CD4-positive, alpha-beta memory T cell (primary cell): ENCODE results near the gene CBARP. TPM values are rescaled to one million over a fixed set of nuclear protein-coding genes. Genes with fewer than 3 reads are reported as not detected.
A peak's percentile ranks its signal among the peaks of the same experiment; 100 is the strongest.

ENCODE experiments used
- CTCF ChIA-PET: fragments of 350-600 bp; sonication (Branson Sonifier 250); formaldehyde crosslinking; loops from one replicate; lab custom pipeline; 2021; ENCODE audit warnings: inconsistent platforms; ENCODE audit not compliant: partially characterized antibody; lab: Charles Lee
- POLR2A ChIA-PET: fragments of 350-600 bp; sonication (Branson Sonifier 250); formaldehyde crosslinking; loops from one replicate; lab custom pipeline; 2021; ENCODE audit not compliant: partially characterized antibody; lab: Charles Lee
- DNase-seq, 5 donors: peaks; one replicate each; pipeline versions ENCODE4 v3.0.0 to v3.0.0-alpha.2; 2020 to 2022; ENCODE audit warnings: mixed read lengths in 1 of 5
- H3K27ac ChIP-seq: one replicate; pipeline ENCODE4 v1.7.0; 2013; ENCODE audit warnings: low read depth, low read length
- H3K27me3 ChIP-seq: 2 replicates; pipeline ENCODE4 v1.7.0; 2013; ENCODE audit warnings: mild to moderate bottlenecking, low read length, moderate library complexity; ENCODE audit not compliant: insufficient read depth
- H3K36me3 ChIP-seq: 2 replicates; pipeline ENCODE4 v1.7.0; 2013; ENCODE audit warnings: mild to moderate bottlenecking, low read length, moderate library complexity; ENCODE audit not compliant: insufficient read depth
- H3K4me1 ChIP-seq: 2 replicates; pipeline ENCODE4 v1.7.0; 2013; ENCODE audit warnings: mild to moderate bottlenecking, low read length, moderate library complexity; ENCODE audit not compliant: insufficient read depth
- H3K4me3 ChIP-seq, 2 donors: one replicate each; pipeline ENCODE4 v1.7.0; 2013; ENCODE audit warnings: low read length in 2 of 2, mild to moderate bottlenecking in 1 of 2
- H3K9me3 ChIP-seq, 2 donors: one replicate each; pipeline ENCODE4 v1.7.0; 2013; ENCODE audit warnings: low read length in 2 of 2, control low read depth in 1 of 2; ENCODE audit not compliant: control insufficient read depth in 1 of 2
- H3K27ac Mint-ChIP-seq, 7 donors: one replicate each; pipeline ENCODE4 v1.8.0; 2020 to 2021; ENCODE audit warnings: mixed read lengths in 7 of 7, mild to moderate bottlenecking in 6 of 7, inconsistent platforms in 3 of 7, moderate library complexity in 3 of 7
- H3K27me3 Mint-ChIP-seq, 2 donors: one replicate each; pipeline ENCODE4 v1.8.0; 2020 to 2021; ENCODE audit warnings: mixed read lengths in 2 of 2
- H3K36me3 Mint-ChIP-seq, 2 donors: one replicate each; pipeline ENCODE4 v1.8.0; 2020 to 2021; ENCODE audit warnings: mixed read lengths in 2 of 2, inconsistent platforms in 1 of 2, mild to moderate bottlenecking in 1 of 2
- H3K4me1 Mint-ChIP-seq, 4 donors: one replicate each; pipeline ENCODE4 v1.8.0; 2020 to 2021; ENCODE audit warnings: mixed read lengths in 4 of 4, mild to moderate bottlenecking in 1 of 4
- H3K4me3 Mint-ChIP-seq, 8 donors: one replicate each; pipeline ENCODE4 v1.8.0; 2020 to 2021; ENCODE audit warnings: mixed read lengths in 8 of 8, mild to moderate bottlenecking in 7 of 8, moderate library complexity in 6 of 8, inconsistent platforms in 3 of 8
- H3K9me3 Mint-ChIP-seq, 8 donors: one replicate each; pipeline ENCODE4 v1.8.0; 2020 to 2021; ENCODE audit warnings: mixed read lengths in 8 of 8, mild to moderate bottlenecking in 5 of 8, inconsistent platforms in 3 of 8, moderate library complexity in 1 of 8
- intact Hi-C: fragments of 100-400 bp; cut with micrococcal nuclease; formaldehyde crosslinking; loops from one replicate; pipeline ENCODE4 v1.15.1; 2023
- polyA plus RNA-seq, 2 donors: library from polyadenylated mRNA; unstranded; fragments of 300-500 nt; fragmentation: Illumina TruSeq; gene quantifications; one replicate each; pipeline ENCODE4 v1.2.3, GENCODE V29; 2021
- total RNA-seq, 2 experiments: library from RNA; stranded (reverse); gene quantifications; one replicate each; pipeline ENCODE4 v1.2.3, GENCODE V29; 2021

The CBARP gene
- total and polyA plus RNA-seq, 4 experiments from 2014 or later: not detected

GRCh38 chr19:1218751-1219567 lies 18.8 kb downstream of the CBARP start:
- peaks cover 5 to 18% (median 8%) of the 10 kb centered on the region in 4 donors for H3K4me1 Mint-ChIP-seq
- no peaks in the 10 kb centered on the region for H3K27me3 Mint-ChIP-seq
- POLR2A ChIA-PET: no interaction called here
- H3K9me3 Mint-ChIP-seq: no peaks in the 10 kb centered on the region
- no peak overlapping the region for H3K4me3 Mint-ChIP-seq
- no peak for DNase-seq
- peaks cover 15% of the 10 kb centered on the region for H3K36me3 ChIP-seq
- no peaks in the 10 kb centered on the region for H3K9me3 ChIP-seq
- H3K4me1 ChIP-seq: peaks cover 7% of the 10 kb centered on the region
- no peak overlapping the region for H3K27ac ChIP-seq
- no peak overlapping the region for H3K4me3 ChIP-seq
- intact Hi-C loops: no loop called here
- H3K36me3 Mint-ChIP-seq: peaks cover under 1 to 10% of the 10 kb centered on the region in 2 donors
- H3K27ac Mint-ChIP-seq: no peak overlapping the region
- H3K27me3 ChIP-seq: no peaks in the 10 kb centered on the region
- CTCF ChIA-PET: no interaction called here

- ChIA-PET CTCF (no interaction called here), POLR2A (no interaction called here)
- intact Hi-C loops: no loop called here
- no peaks in the 10 kb centered on the region for H3K27me3 Mint-ChIP-seq
- Histone ChIP-seq H3K4me3 (no peak overlapping the region), H3K27ac (no peak overlapping the region), H3K27me3 (no peaks in the 10 kb centered on the region), H3K9me3 (no peaks in the 10 kb centered on the region), H3K36me3 (peaks cover 15% of the 10 kb centered on the region), H3K4me1 (peaks cover 23% of the 10 kb centered on the region)
- peaks cover 8 to 15% of the 10 kb centered on the region in 2 donors for H3K36me3 Mint-ChIP-seq
- no peaks in the 10 kb centered on the region for H3K9me3 Mint-ChIP-seq
- peak overlapping the region in 2 of 7 donors; percentile 60 to 62 for H3K27ac Mint-ChIP-seq
- DNase-seq: no peak
- peaks cover 13 to 29% (median 17%) of the 10 kb centered on the region in 4 donors for H3K4me1 Mint-ChIP-seq
- H3K4me3 Mint-ChIP-seq: no peak overlapping the region
Measured at GRCh38 chr19:1217366-1217765, 20.4 kb downstream of the CBARP start.

DNA sequence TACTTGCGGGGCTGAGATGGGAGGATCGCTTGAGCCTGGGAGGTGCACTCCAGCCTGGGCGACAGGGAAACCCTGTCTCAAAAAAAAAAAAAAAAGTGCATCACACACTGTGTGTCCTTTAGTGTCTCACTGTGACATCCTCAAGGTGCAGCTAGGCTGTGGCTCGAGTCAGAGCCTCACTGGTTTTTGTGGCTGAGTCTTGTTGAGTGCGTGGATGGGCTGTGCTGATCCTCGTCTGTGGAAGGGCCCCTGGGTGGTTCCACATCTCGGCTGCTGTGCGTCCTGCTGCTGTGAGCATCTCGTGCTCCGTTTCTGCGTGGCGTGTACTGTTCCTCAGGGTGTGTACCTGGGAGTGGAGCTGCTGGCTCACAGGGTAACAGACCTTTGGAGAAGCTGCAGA lies 21.0 kb downstream of the CBARP start:
- H3K4me1 Mint-ChIP-seq: peaks cover 14 to 30% (median 19%) of the 10 kb centered on the region in 4 donors
- no peak for DNase-seq
- POLR2A ChIA-PET: no interaction called here
- H3K27ac ChIP-seq: no peak overlapping the region
- CTCF ChIA-PET: interaction anchor here (0.6 kb wide), 1 partner anchor 166 kb away, joined by 3 read pairs; no protein-coding TSS in a partner anchor
- peaks cover 29% of the 10 kb centered on the region for H3K4me1 ChIP-seq
- H3K4me3 ChIP-seq: no peak overlapping the region
- peak overlapping the region in 4 of 7 donors; percentile 12 to 69 (median 40) for H3K27ac Mint-ChIP-seq
- intact Hi-C loops: no loop called here
- H3K36me3 ChIP-seq: peaks cover 16% of the 10 kb centered on the region
- no peak overlapping the region for H3K4me3 Mint-ChIP-seq
- H3K27me3 ChIP-seq: no peaks in the 10 kb centered on the region
- peaks cover 8 to 16% of the 10 kb centered on the region in 2 donors for H3K36me3 Mint-ChIP-seq
- no peaks in the 10 kb centered on the region for H3K9me3 ChIP-seq
- no peaks in the 10 kb centered on the region for H3K27me3 Mint-ChIP-seq
- H3K9me3 Mint-ChIP-seq: no peaks in the 10 kb centered on the region

DNA sequence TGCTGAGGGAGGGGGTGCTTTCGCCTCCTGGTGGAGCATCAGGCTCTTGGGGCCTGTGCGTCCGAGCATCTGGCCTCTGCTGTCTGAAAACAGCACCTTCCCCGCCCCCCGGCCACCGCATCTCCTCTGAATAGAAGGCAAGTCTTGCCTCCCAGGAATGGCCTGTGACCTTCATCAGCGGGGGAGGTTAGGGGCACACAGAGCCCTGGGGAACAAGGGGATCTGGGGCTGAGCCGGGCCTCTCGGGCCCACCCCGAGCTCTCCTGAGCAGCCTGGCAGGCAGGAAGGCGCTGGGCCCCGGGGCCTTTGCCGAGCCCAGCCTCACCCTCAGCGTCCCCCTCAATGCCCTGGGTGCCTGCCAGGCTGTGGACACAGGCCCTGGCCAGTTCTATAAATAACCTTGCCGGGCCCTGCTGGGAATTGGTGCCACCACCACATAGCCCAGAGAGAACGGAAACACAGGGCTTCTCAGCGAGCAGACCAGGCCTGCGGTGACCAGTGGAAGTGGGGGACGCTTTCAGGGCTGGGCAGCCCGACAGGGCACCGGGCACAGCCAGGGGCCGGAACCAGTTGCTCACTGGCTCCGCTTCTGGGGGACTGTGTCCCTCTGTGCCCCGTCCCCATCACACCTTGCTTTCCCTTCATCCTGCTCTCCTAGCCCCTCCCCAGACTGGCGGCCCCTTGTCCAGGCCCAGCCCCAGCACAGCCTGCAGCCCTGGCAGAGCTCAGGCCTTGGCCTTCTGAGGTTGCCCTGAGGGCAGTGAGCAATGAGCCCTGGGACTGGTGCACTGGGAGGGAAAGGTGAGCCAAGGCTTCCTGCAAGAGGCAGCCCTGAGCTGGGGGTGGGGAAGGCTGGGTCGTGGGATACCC lies 22.7 kb downstream of the CBARP start:
- Histone ChIP-seq H3K4me1 (peaks cover 40% of the 10 kb centered on the region), H3K9me3 (no peaks in the 10 kb centered on the region), H3K27me3 (no peaks in the 10 kb centered on the region), H3K27ac (peak overlapping the region; percentile 79), H3K4me3 (no peak overlapping the region), H3K36me3 (peaks cover 5% of the 10 kb centered on the region)
- DNase-seq: no peak
- H3K36me3 Mint-ChIP-seq: peaks cover 8 to 15% of the 10 kb centered on the region in 2 donors
- ChIA-PET CTCF (interaction anchor here (1.2 kb wide), 1 partner anchor 31 kb away, joined by 4 read pairs; no protein-coding TSS in a partner anchor), POLR2A (interaction anchor here (1.1 to 3.7 kb wide), 2 partner anchors 8 to 54 kb away, joined by 3 to 20 read pairs; partner anchors contain the start of gene CIRBP)
- no peak overlapping the region for H3K4me3 Mint-ChIP-seq
- intact Hi-C loops: no loop called here
- no peaks in the 10 kb centered on the region for H3K9me3 Mint-ChIP-seq
- no peaks in the 10 kb centered on the region for H3K27me3 Mint-ChIP-seq
- peak overlapping the region in 2 of 7 donors; percentile 12 to 70 for H3K27ac Mint-ChIP-seq
- peaks cover 17 to 45% (median 24%) of the 10 kb centered on the region in 4 donors for H3K4me1 Mint-ChIP-seq

DNA sequence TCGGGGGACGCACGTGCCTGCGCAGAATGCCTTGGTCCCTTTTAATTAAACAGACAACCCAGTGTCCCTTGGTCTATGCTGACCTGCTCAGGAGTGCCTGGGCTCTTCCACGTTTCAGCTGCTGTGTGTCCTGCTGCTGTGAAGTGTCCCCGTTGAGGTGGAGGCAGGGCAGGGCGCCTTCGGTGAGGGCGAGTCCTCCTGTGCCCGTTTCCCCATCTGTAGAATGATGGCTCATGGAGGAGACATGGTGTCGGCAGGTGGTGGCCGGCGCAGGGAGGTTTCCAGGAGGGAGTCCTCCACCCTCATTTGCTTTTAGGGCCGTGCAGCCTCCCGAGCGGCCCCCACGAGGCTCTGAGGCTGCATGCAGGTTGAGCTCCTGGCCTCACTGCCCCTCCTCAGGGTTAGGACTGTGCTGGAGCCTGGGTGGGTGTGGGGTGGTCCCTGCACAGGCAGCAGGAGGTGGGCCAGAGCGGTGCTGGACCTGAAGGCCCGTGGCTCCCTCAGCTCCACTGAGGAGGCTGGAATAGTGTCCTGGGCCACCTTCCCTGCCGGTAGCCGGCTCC lies 23.4 kb downstream of the CBARP start:
- no peaks in the 10 kb centered on the region for H3K27me3 ChIP-seq
- H3K36me3 ChIP-seq: peaks cover 10% of the 10 kb centered on the region
- Mint-ChIP-seq H3K4me3 (peak overlapping the region in 7 of 8 donors; percentile 75 to 92 (median 86)), H3K9me3 (no peaks in the 10 kb centered on the region), H3K36me3 (peaks cover 8 to 15% of the 10 kb centered on the region in 2 donors), H3K27me3 (no peaks in the 10 kb centered on the region), H3K4me1 (peaks cover 20 to 52% (median 29%) of the 10 kb centered on the region in 4 donors), H3K27ac (peak overlapping the region; percentile 94 to 98 (median 97))
- H3K9me3 ChIP-seq: no peaks in the 10 kb centered on the region
- intact Hi-C loops: no loop called here
- DNase-seq: no peak
- no peak overlapping the region for H3K4me3 ChIP-seq
- ChIA-PET POLR2A (interaction anchor here (0.5 to 3.7 kb wide), 10 partner anchors 11 to 294 kb away, joined by 3 to 20 read pairs (median 4); partner anchors contain the start of genes ABCA7, CIRBP, CNN2 and GPX4), CTCF (interaction anchor here (0.9 to 1.2 kb wide), 2 partner anchors 31 to 351 kb away, joined by 3 to 4 read pairs; no protein-coding TSS in a partner anchor)
- H3K4me1 ChIP-seq: peaks cover 46% of the 10 kb centered on the region
- H3K27ac ChIP-seq: peak overlapping the region; percentile 79

DNA sequence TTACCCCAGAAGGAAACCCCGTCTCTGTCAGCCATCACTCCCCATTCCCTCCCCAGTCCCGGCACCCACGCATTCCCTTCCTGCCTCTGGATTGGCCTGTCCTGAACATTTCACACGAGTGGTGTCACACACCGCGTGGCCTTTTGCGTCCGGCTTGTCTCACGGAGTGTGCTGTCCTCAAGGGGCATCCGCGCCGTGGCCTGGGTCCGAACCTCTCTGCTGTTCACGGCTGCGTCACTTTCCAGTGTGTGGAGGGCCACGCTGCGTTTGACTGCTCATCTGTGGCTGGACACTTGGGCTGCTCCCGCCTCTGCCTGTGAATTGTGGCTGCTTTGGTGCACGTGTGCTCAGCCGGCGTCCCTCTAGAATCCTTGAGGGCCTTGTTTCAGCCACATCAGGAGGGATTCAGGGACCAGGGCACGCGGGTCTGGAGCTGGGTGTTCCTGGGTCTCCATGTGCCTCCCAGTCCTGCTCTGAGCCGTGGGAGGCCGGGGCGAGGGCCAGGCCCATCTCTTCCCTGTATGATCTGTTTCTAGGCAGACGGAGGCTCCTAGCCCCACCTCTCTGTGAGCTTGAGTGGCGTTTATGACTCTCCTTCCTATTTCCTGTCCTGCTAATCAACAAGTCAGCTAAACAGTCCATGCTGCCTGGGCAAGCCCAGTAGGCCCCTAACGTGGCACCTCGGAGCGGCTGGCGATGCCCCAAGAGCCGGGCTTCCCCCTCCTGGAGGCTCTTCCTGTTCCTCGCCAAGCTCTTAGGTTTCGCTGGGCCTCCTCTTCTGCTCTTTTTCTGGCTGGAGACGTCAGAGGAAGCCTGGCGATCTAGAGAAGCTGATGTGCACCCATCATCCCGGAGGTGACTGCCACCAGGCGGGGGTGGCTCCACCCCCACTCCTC lies 24.2 kb downstream of the CBARP start:
- intact Hi-C loops: no loop called here
- H3K27ac ChIP-seq: peak overlapping the region; percentile 79

More for the DNA sequence above, 24.2 kb downstream of the CBARP start:
- Histone ChIP-seq H3K4me3 (peak overlapping the region in 1 of 2 donors; percentile 15), H3K36me3 (peaks cover 10% of the 10 kb centered on the region), H3K27me3 (no peaks in the 10 kb centered on the region), H3K4me1 (peaks cover 53% of the 10 kb centered on the region), H3K9me3 (no peaks in the 10 kb centered on the region)
- peak overlapping the region; percentile 94 to 98 (median 97) for H3K27ac Mint-ChIP-seq
- ChIA-PET POLR2A (interaction anchor here (0.5 to 3.7 kb wide), 13 partner anchors 10 to 293 kb away, joined by 3 to 20 read pairs (median 4); partner anchors contain the start of genes ABCA7, ATP5F1D, CIRBP and CNN2), CTCF (interaction anchor here (0.9 to 1.2 kb wide), 2 partner anchors 32 to 350 kb away, joined by 3 to 4 read pairs; no protein-coding TSS in a partner anchor)
- peak; percentile 67 to 87 (median 71) for DNase-seq
- H3K36me3 Mint-ChIP-seq: peaks cover 8 to 15% of the 10 kb centered on the region in 2 donors
- H3K9me3 Mint-ChIP-seq: no peaks in the 10 kb centered on the region
- no peaks in the 10 kb centered on the region for H3K27me3 Mint-ChIP-seq
- peaks cover 20 to 58% (median 29%) of the 10 kb centered on the region in 4 donors for H3K4me1 Mint-ChIP-seq
- H3K4me3 Mint-ChIP-seq: peak overlapping the region; percentile 75 to 92 (median 86)
